ENCODE measurements around the gene VPS9D1. TPM values are rescaled to one million over a fixed set of nuclear protein-coding genes. Genes with fewer than 3 reads are reported as not detected.

Gene VPS9D1
- total and polyA plus RNA-seq, 4 donors = 3.6 to 7.2 (median 4.1) TPM

- peaks cover 3 to 23% (median 12%) of the 10 kb centered on the region in 4 donors for H3K36me3 ChIP-seq (ENCODE audit: control insufficient read depth in 4 of 4, insufficient read depth in 3 of 4, low read depth in 1 of 4, low read length in 3 of 4)
- no peaks in the 10 kb centered on the region for H3K27me3 ChIP-seq (ENCODE audit: control insufficient read depth in 4 of 4, insufficient read depth in 4 of 4, low read length in 3 of 4)
- 86% methylated on average over 5 of the region's 5 CpGs for WGBS
- H3K4me3 ChIP-seq (ENCODE audit: low read depth in 1 of 3, low read length in 3 of 3) = no peak overlapping the region
- peak overlapping the region in 1 of 2 donors; percentile 98 for H3K27ac ChIP-seq (ENCODE audit: low read depth in 1 of 2, low read length in 2 of 2)
- no peaks in the 10 kb centered on the region for H3K9me3 ChIP-seq (ENCODE audit: control insufficient read depth in 4 of 4, low read length in 3 of 4)
- DNase-seq (ENCODE audit: low spot score) = no peak
- H3K9ac ChIP-seq (ENCODE audit: low read depth in 1 of 2, low read length in 2 of 2) = no peak overlapping the region
- H3K4me1 ChIP-seq (ENCODE audit: control insufficient read depth in 4 of 4, insufficient read depth in 4 of 4, low read length in 3 of 4) = peaks cover 5 to 28% (median 21%) of the 10 kb centered on the region in 4 donors
- TF ChIP-seq ZBTB33 (IDR thresholded peaks at IDR 0.05) (no peak), ATF3 (IDR thresholded peaks at IDR 0.05) (no peak), SP1 (IDR thresholded peaks at IDR 0.05) (no peak), FOXA2 (IDR thresholded peaks at IDR 0.05) (no peak), NR2F2 (IDR thresholded peaks at IDR 0.05) (no peak), HNF4G (IDR thresholded peaks at IDR 0.05) (no peak), FOXA1 (IDR thresholded peaks at IDR 0.05) (no peak)
Measured at GRCh38 chr16:89688395-89688794, 32.3 kb downstream of the VPS9D1 start.

- Histone ChIP-seq H3K4me3 (ENCODE audit: low read depth in 1 of 3, low read length in 3 of 3) (peak overlapping the region; percentile 80 to 96 (median 84)), H3K27ac (ENCODE audit: low read depth in 1 of 2, low read length in 2 of 2) (peak overlapping the region; percentile 98 to 99), H3K27me3 (ENCODE audit: control insufficient read depth in 4 of 4, insufficient read depth in 4 of 4, low read length in 3 of 4) (no peaks in the 10 kb centered on the region), H3K4me1 (ENCODE audit: control insufficient read depth in 4 of 4, insufficient read depth in 4 of 4, low read length in 3 of 4) (peaks cover 5 to 28% (median 21%) of the 10 kb centered on the region in 4 donors), H3K9ac (ENCODE audit: low read depth in 1 of 2, low read length in 2 of 2) (peak overlapping the region; percentile 92 to 93), H3K36me3 (ENCODE audit: control insufficient read depth in 4 of 4, insufficient read depth in 3 of 4, low read depth in 1 of 4, low read length in 3 of 4) (peaks cover 3 to 15% (median 9%) of the 10 kb centered on the region in 4 donors), H3K9me3 (ENCODE audit: control insufficient read depth in 4 of 4, low read length in 3 of 4) (no peaks in the 10 kb centered on the region)
- peak; percentile 90 to 92 for TF ChIP-seq HNF4A (conservative IDR thresholded peaks at IDR 0.05)
- peak in 1 of 2 donors; percentile 13 for TF ChIP-seq GABPA (IDR thresholded peaks at IDR 0.05 in 1 of 2, conservative IDR thresholded peaks at IDR 0.05 in 1 of 2)
- TF ChIP-seq CTCF (IDR thresholded peaks at IDR 0.05; ENCODE audit: low read depth, low read length, missing input control) = no peak
- no peak for TF ChIP-seq FOXA1 (IDR thresholded peaks at IDR 0.05)
- TF ChIP-seq TAF1 (conservative IDR thresholded peaks at IDR 0.05) = peak; percentile 94
- TF ChIP-seq SP1 (IDR thresholded peaks at IDR 0.05) = peak; percentile 91
- TF ChIP-seq RAD21 (IDR thresholded peaks at IDR 0.05) = peak in 1 of 2 donors; percentile 42
- TF ChIP-seq RXRA (IDR thresholded peaks at IDR 0.05) = peak; percentile 60 to 77
- TF ChIP-seq EGR1 (IDR thresholded peaks at IDR 0.05; ENCODE audit: low read depth in 2 of 2) = peak in 1 of 2 donors; percentile 58
- no peak for TF ChIP-seq ZBTB33 (IDR thresholded peaks at IDR 0.05)
- TF ChIP-seq REST (IDR thresholded peaks at IDR 0.05) = peak; percentile 89
- no peak for TF ChIP-seq FOXA2 (IDR thresholded peaks at IDR 0.05)
- TF ChIP-seq YY1 (IDR thresholded peaks at IDR 0.05) = peak; percentile 46
- peak in 1 of 2 donors; percentile 53 for TF ChIP-seq JUND (IDR thresholded peaks at IDR 0.05)
- no peak for TF ChIP-seq ATF3 (IDR thresholded peaks at IDR 0.05)
- peak; percentile 76 for TF ChIP-seq HNF4G (IDR thresholded peaks at IDR 0.05)
- no peak for TF ChIP-seq MAX (IDR thresholded peaks at IDR 0.05)
- TF ChIP-seq NR2F2 (IDR thresholded peaks at IDR 0.05) = no peak
- DNase-seq (ENCODE audit: low spot score) = peak; percentile 76
- 5% methylated on average over 42 of the region's 42 CpGs for WGBS
Measured at GRCh38 chr16:89687092-89687940, 33.4 kb downstream of the VPS9D1 start.

Data from liver (tissue), 9 donors.